Lower leg skin (tissue), 3 donors: Measurements from ENCODE around the gene PPP2R5A.

Experiments used
- POLR2A ChIP-seq, 2 donors: fragments of 450-650 bp; IDR thresholded peaks; one replicate each; pipeline ENCODE4 v1.6.1; 2016 to 2017; ENCODE audit warnings: antibody characterized with exemption in 2 of 2, mild to moderate bottlenecking in 1 of 2, moderate library complexity in 1 of 2
- TF ChIP-seq, protein P1 (sequence below), 3 donors: fragments of 450-650 bp; IDR thresholded peaks; one replicate each; pipeline ENCODE4 v1.5.1; 2016; ENCODE audit warnings: antibody characterized with exemption in 3 of 3, mild to moderate bottlenecking in 3 of 3, moderate library complexity in 2 of 3

DNA sequence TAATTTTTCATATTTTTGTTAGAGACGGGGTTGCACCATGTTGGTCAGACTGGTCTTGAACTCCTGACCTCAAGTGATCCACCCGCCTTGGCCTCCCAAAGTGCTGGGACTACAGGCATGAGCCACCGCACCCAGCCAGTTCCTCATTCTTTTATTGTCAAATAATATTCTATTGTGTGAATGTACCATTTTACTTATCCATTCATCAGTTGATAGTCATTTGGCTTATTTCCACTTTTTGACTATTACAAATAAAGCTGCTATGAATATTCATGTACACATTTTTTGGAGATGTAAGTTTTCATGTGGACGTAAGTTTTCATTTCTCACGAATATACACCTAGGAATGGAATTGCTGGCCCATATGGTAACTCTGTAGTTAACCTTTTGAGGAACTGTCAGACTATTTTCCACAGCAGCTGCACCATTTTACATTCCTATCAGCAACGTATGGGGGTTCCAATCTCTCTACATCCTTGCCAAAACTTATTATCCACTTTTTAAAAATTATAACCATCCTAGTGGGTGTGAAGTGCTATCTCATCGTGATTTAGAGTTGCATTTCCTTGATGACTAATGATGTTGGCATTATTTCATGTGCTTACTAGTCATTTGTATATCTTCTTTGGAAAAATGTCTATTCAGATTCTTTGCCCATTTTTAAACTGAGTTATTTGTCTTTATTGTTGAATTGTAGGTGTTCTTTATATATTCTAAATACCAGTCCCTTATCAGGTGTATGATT is 116.8 kb downstream of the PPP2R5A start:
- TF ChIP-seq, protein P1, sequence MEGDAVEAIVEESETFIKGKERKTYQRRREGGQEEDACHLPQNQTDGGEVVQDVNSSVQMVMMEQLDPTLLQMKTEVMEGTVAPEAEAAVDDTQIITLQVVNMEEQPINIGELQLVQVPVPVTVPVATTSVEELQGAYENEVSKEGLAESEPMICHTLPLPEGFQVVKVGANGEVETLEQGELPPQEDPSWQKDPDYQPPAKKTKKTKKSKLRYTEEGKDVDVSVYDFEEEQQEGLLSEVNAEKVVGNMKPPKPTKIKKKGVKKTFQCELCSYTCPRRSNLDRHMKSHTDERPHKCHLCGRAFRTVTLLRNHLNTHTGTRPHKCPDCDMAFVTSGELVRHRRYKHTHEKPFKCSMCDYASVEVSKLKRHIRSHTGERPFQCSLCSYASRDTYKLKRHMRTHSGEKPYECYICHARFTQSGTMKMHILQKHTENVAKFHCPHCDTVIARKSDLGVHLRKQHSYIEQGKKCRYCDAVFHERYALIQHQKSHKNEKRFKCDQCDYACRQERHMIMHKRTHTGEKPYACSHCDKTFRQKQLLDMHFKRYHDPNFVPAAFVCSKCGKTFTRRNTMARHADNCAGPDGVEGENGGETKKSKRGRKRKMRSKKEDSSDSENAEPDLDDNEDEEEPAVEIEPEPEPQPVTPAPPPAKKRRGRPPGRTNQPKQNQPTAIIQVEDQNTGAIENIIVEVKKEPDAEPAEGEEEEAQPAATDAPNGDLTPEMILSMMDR (IDR thresholded peaks at IDR 0.05), result no peak
- no peak for TF ChIP-seq POLR2A (IDR thresholded peaks at IDR 0.05)
